Calu3 (cell line): Measurements from ENCODE around the gene MARK4. TPM values are rescaled to one million over a fixed set of nuclear protein-coding genes. Genes with fewer than 3 reads are reported as not detected.
"Not testable (repeated sequence)": the region's sequence is repeated elsewhere in the genome, so short reads cannot be mapped to it uniquely, and the experiment has no call there.

Experiments used
- BruUV-seq: library from RNA; stranded (reverse); fragments of 400-500 nt; replicated peaks from 2 replicates; lab custom pipeline; 2021; lab: Mats Ljungman, UMichigan
- CTCF ChIA-PET: fragments of 300-600 bp; sonication (Branson Sonifier 250); formaldehyde crosslinking; loops from one replicate; lab custom pipeline; 2022; ENCODE audit warnings: antibody characterized with exemption; lab: Charles Lee
- DNase-seq: peaks from one replicate; pipeline ENCODE4 v3.0.0; 2022
- H3K27ac Mint-ChIP-seq: one replicate; pipeline ENCODE4 v1.8.0; 2022; ENCODE audit warnings: mixed read lengths; ENCODE audit not compliant: unreplicated experiment
- H3K27me3 Mint-ChIP-seq: one replicate; pipeline ENCODE4 v1.8.0; 2022; ENCODE audit warnings: mixed read lengths; ENCODE audit not compliant: unreplicated experiment
- H3K36me3 Mint-ChIP-seq: one replicate; pipeline ENCODE4 v1.8.0; 2022; ENCODE audit warnings: mild to moderate bottlenecking, moderate library complexity, mixed read lengths; ENCODE audit not compliant: insufficient read depth, unreplicated experiment
- H3K4me1 Mint-ChIP-seq: one replicate; pipeline ENCODE4 v1.8.0; 2022; ENCODE audit warnings: mild to moderate bottlenecking, low read depth, mixed read lengths; ENCODE audit not compliant: unreplicated experiment
- H3K4me3 Mint-ChIP-seq: one replicate; pipeline ENCODE4 v1.8.0; 2022; ENCODE audit warnings: mild to moderate bottlenecking, low read depth, moderate library complexity, mixed read lengths; ENCODE audit not compliant: unreplicated experiment
- H3K9me3 Mint-ChIP-seq: one replicate; pipeline ENCODE4 v1.8.0; 2022; ENCODE audit warnings: low read depth, mixed read lengths; ENCODE audit not compliant: unreplicated experiment
- CTCF ChIP-seq: fragments of 200-600 bp; IDR thresholded peaks from one replicate; pipeline ENCODE4 v1.8.0; 2022; ENCODE audit warnings: antibody characterized with exemption; ENCODE audit not compliant: unreplicated experiment
- intact Hi-C: fragments of 100-400 bp; cut with micrococcal nuclease; formaldehyde crosslinking; loops from one replicate; pipeline ENCODE4 v1.10.0; 2022; ENCODE audit not compliant: unreplicated experiment
- total RNA-seq: library from RNA; stranded (reverse); gene quantifications from 2 replicates; pipeline ENCODE4 v1.2.3, GENCODE V29; 2022

MARK4 gene
- total RNA-seq, 1 experiment from 2014 or later, result 45.9 TPM

- TF ChIP-seq CTCF, result no peak
- H3K4me3 Mint-ChIP-seq, result no peak overlapping the region
- intact Hi-C loops, result no loop called here
- no TSS peak for BruUV-seq
- CTCF ChIA-PET, result interaction anchor here (0.7 kb wide), 1 partner anchor 44 kb away, joined by 4 read pairs; no protein-coding TSS in a partner anchor
- no peaks in the 10 kb centered on the region for H3K4me1 Mint-ChIP-seq
- DNase-seq, result no peak
- H3K36me3 Mint-ChIP-seq, result no peaks in the 10 kb centered on the region
- no peaks in the 10 kb centered on the region for H3K9me3 Mint-ChIP-seq
- no peak overlapping the region for H3K27ac Mint-ChIP-seq
- H3K27me3 Mint-ChIP-seq, result peaks cover 90% of the 10 kb centered on the region
Observed at GRCh38 chr19:45222724-45223123, 28.3 kb upstream of the MARK4 start.

- TF ChIP-seq CTCF, result no peak
- CTCF ChIA-PET, result interaction anchor here (1.6 kb wide), 1 partner anchor 12 kb away, joined by 3 read pairs; no protein-coding TSS in a partner anchor
- Mint-ChIP-seq H3K9me3 (no peaks in the 10 kb centered on the region), H3K27me3 (peaks cover 86% of the 10 kb centered on the region), H3K4me3 (no peak overlapping the region), H3K27ac (no peak overlapping the region), H3K36me3 (no peaks in the 10 kb centered on the region), H3K4me1 (no peaks in the 10 kb centered on the region)
- no peak for DNase-seq
- no TSS peak for BruUV-seq
- intact Hi-C loops, result no loop called here
Observed at GRCh38 chr19:45223879-45224278, 27.2 kb upstream of the MARK4 start.

GRCh38 chr19:45224645-45225044 lies 26.4 kb upstream of the MARK4 start:
- Mint-ChIP-seq H3K27me3 (peaks cover 84% of the 10 kb centered on the region), H3K4me1 (no peaks in the 10 kb centered on the region), H3K4me3 (no peak overlapping the region), H3K9me3 (no peaks in the 10 kb centered on the region), H3K27ac (no peak overlapping the region), H3K36me3 (no peaks in the 10 kb centered on the region)
- no peak for TF ChIP-seq CTCF
- BruUV-seq, result no TSS peak
- CTCF ChIA-PET, result interaction anchor here (1.6 kb wide), 1 partner anchor 13 kb away, joined by 3 read pairs; no protein-coding TSS in a partner anchor
- no peak for DNase-seq
- intact Hi-C loops, result no loop called here

DNA sequence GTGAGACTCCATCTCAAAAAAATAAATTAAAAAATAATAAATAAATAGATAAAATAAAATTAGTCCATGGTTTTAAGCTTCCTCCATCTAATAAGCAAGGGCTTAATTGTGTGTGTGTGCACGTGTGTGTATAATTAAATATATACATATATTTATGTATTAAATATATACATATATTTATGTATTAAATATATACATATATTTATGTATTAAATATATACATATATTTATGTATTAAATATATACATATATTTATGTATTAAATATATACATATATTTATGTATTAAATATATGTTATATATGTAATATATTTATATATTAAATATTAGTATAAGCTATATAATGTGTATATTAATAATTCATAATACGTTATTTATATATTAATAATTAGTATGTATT lies 22.0 kb upstream of the MARK4 start:
- H3K4me1 Mint-ChIP-seq, BruUV-seq, H3K27ac Mint-ChIP-seq, H3K36me3 Mint-ChIP-seq, DNase-seq, H3K4me3 Mint-ChIP-seq, intact Hi-C loops, H3K9me3 Mint-ChIP-seq: not testable (repeated sequence)
- CTCF ChIA-PET, result interaction anchor here (0.7 kb wide), 1 partner anchor 17 kb away, joined by 3 read pairs; no protein-coding TSS in a partner anchor
- peaks cover 73% of the 10 kb centered on the region for H3K27me3 Mint-ChIP-seq

- Mint-ChIP-seq H3K27me3 (peaks cover 75% of the 10 kb centered on the region), H3K4me3 (no peak overlapping the region), H3K9me3 (no peaks in the 10 kb centered on the region), H3K36me3 (no peaks in the 10 kb centered on the region), H3K27ac (no peak overlapping the region), H3K4me1 (no peaks in the 10 kb centered on the region)
- TF ChIP-seq CTCF, result no peak
- intact Hi-C loops, result no loop called here
- CTCF ChIA-PET, result interaction anchor here (0.5 to 1.1 kb wide), 2 partner anchors 11 to 230 kb away, joined by 3 read pairs; no protein-coding TSS in a partner anchor
- BruUV-seq, result no TSS peak
- no peak for DNase-seq
Observed at GRCh38 chr19:45231891-45232290, 19.2 kb upstream of the MARK4 start.
